Endodermal cell (in vitro differentiated cells): ENCODE measurements around the gene FAM83C. TPM values are rescaled to one million over a fixed set of nuclear protein-coding genes. Genes with fewer than 3 reads are reported as not detected.

ENCODE experiments used
- DNase-seq: peaks from one replicate; pipeline ENCODE4 v3.0.0-alpha.2; 2017
- H3K27ac ChIP-seq: 2 replicates; pipeline ENCODE4 v1.5.1; 2013; ENCODE audit warnings: mild to moderate bottlenecking, low read depth, low read length, moderate library complexity
- H3K27me3 ChIP-seq: 2 replicates; pipeline ENCODE4 v1.6.1; 2013; ENCODE audit warnings: mild to moderate bottlenecking, low read length, moderate library complexity; ENCODE audit not compliant: insufficient read depth, control insufficient read depth, poor library complexity, severe bottlenecking
- H3K36me3 ChIP-seq: 2 replicates; pipeline ENCODE4 v1.7.0; 2013; ENCODE audit warnings: mild to moderate bottlenecking, low read length, moderate library complexity; ENCODE audit not compliant: control insufficient read depth, insufficient read depth
- H3K4me1 ChIP-seq: one replicate; pipeline ENCODE4 v1.7.0; 2013; ENCODE audit warnings: low read length; ENCODE audit not compliant: control insufficient read depth, insufficient read depth
- H3K4me3 ChIP-seq: 2 replicates; pipeline ENCODE4 v1.5.1; 2013; ENCODE audit warnings: mild to moderate bottlenecking, low read length, moderate library complexity
- H3K9ac ChIP-seq: 2 replicates; pipeline ENCODE4 v1.6.1; 2013; ENCODE audit warnings: mild to moderate bottlenecking, low read length, moderate library complexity; ENCODE audit not compliant: poor library complexity, severe bottlenecking; ENCODE audit errors: extremely low read depth
- H3K9me3 ChIP-seq: 2 replicates; pipeline ENCODE4 v1.6.1; 2013; ENCODE audit warnings: mild to moderate bottlenecking, low read length, moderate library complexity; ENCODE audit not compliant: control insufficient read depth
- H3K27ac Mint-ChIP-seq: 2 replicates; pipeline ENCODE4 v1.8.0; 2020; ENCODE audit warnings: mixed read lengths
- H3K27me3 Mint-ChIP-seq: 2 replicates; pipeline ENCODE4 v1.8.0; 2021; ENCODE audit warnings: mild to moderate bottlenecking, mixed read lengths; ENCODE audit not compliant: insufficient read depth
- H3K36me3 Mint-ChIP-seq: 2 replicates; pipeline ENCODE4 v1.8.0; 2020; ENCODE audit warnings: low read depth, mixed read lengths
- H3K4me1 Mint-ChIP-seq: 2 replicates; pipeline ENCODE4 v1.8.0; 2020; ENCODE audit warnings: mixed read lengths
- H3K4me3 Mint-ChIP-seq: 2 replicates; pipeline ENCODE4 v1.8.0; 2020; ENCODE audit warnings: mild to moderate bottlenecking, moderate library complexity, mixed read lengths
- H3K9me3 Mint-ChIP-seq: 2 replicates; pipeline ENCODE4 v1.8.0; 2020; ENCODE audit warnings: mild to moderate bottlenecking, mixed read lengths
- CTCF ChIP-seq: fragments of 200-600 bp; sonication (generic); conservative IDR thresholded peaks from 2 replicates; pipeline ENCODE4 v1.5.0; 2021; ENCODE audit warnings: antibody characterized with exemption, mild to moderate bottlenecking
- WGBS, 2 experiments: methylation state at CpG; one replicate each; pipeline versions ENCODE4 v1.1.5 to v1.1.7; 2013; ENCODE audit warnings: missing lambda C conversion rate in 2 of 2, mixed read lengths in 1 of 2; ENCODE audit not compliant: insufficient coverage in 1 of 2, insufficient read length in 1 of 2; 5-methylcytosine and 5-hydroxymethylcytosine counted together
- total RNA-seq, 2 donors: library from RNA; stranded (reverse); fragmentation: NEBNext Ultra II Directional in 1 of 2; extraction: Animal tissue kit (Norgen Biotek cat#: 25700) in 1 of 2; gene quantifications; 2 replicates in 1 of 2; 3 replicates in 1 of 2; pipeline ENCODE4 v1.2.1, GENCODE V29; 2021

FAM83C gene
- total RNA-seq, 2 donors from 2014 or later: not detected

- H3K36me3 ChIP-seq: peaks cover 16% of the 10 kb centered on the region
- H3K27me3 ChIP-seq: no peaks in the 10 kb centered on the region
- peaks cover 16% of the 10 kb centered on the region for H3K36me3 Mint-ChIP-seq
- H3K4me1 Mint-ChIP-seq: peaks cover 1% of the 10 kb centered on the region
- no peak overlapping the region for H3K9ac ChIP-seq
- no peak overlapping the region for H3K27ac ChIP-seq
- no peak overlapping the region for H3K4me3 Mint-ChIP-seq
- H3K4me3 ChIP-seq: no peak overlapping the region
- TF ChIP-seq CTCF: no peak
- H3K27me3 Mint-ChIP-seq: no peaks in the 10 kb centered on the region
- peaks cover 27% of the 10 kb centered on the region for H3K9me3 Mint-ChIP-seq
- WGBS, 2 experiments: 75 to 89% methylated on average over 7 to 13 of the region's 13 CpGs
- no peaks in the 10 kb centered on the region for H3K4me1 ChIP-seq
- no peak overlapping the region for H3K27ac Mint-ChIP-seq
- H3K9me3 ChIP-seq: no peaks in the 10 kb centered on the region
- DNase-seq: peak; percentile 85
These were observed 18.6 kb downstream of the FAM83C start for GRCh38 chr20:35273449-35274171.

GRCh38 chr20:35271904-35272303 is 20.3 kb downstream of the FAM83C start:
- 88 to 91% methylated on average over 6 to 7 of the region's 7 CpGs for WGBS, 2 experiments
- H3K4me3 ChIP-seq: no peak overlapping the region

GRCh38 chr20:35271073-35271882 is 20.9 kb downstream of the FAM83C start:
- H3K27me3 Mint-ChIP-seq: no peaks in the 10 kb centered on the region
- H3K9me3 Mint-ChIP-seq: peaks cover 47% of the 10 kb centered on the region
- 91 to 95% methylated on average over 18 to 20 of the region's 20 CpGs for WGBS, 2 experiments
- H3K9ac ChIP-seq: no peak overlapping the region
- no peaks in the 10 kb centered on the region for H3K9me3 ChIP-seq
- DNase-seq: peak; percentile 62
- peaks cover 8% of the 10 kb centered on the region for H3K36me3 Mint-ChIP-seq
- no peak for TF ChIP-seq CTCF
- no peaks in the 10 kb centered on the region for H3K4me1 ChIP-seq
- peak overlapping the region; percentile 31 for H3K27ac Mint-ChIP-seq
- H3K27ac ChIP-seq: no peak overlapping the region
- no peak overlapping the region for H3K4me3 Mint-ChIP-seq
- H3K36me3 ChIP-seq: peaks cover 6% of the 10 kb centered on the region
- H3K27me3 ChIP-seq: no peaks in the 10 kb centered on the region
- H3K4me3 ChIP-seq: no peak overlapping the region
- H3K4me1 Mint-ChIP-seq: peaks cover 1% of the 10 kb centered on the region

More at GRCh38 chr20:35271904-35272303, 20.3 kb downstream of the FAM83C start:
- H3K36me3 ChIP-seq: peaks cover 10% of the 10 kb centered on the region
- no peak for TF ChIP-seq CTCF
- Mint-ChIP-seq H3K36me3 (peaks cover 11% of the 10 kb centered on the region), H3K27me3 (no peaks in the 10 kb centered on the region), H3K4me1 (peaks cover 1% of the 10 kb centered on the region), H3K9me3 (peaks cover 41% of the 10 kb centered on the region), H3K4me3 (no peak overlapping the region), H3K27ac (no peak overlapping the region)
- DNase-seq: no peak
- H3K9me3 ChIP-seq: no peaks in the 10 kb centered on the region
- no peaks in the 10 kb centered on the region for H3K27me3 ChIP-seq
- no peak overlapping the region for H3K27ac ChIP-seq
- H3K9ac ChIP-seq: no peak overlapping the region
- no peaks in the 10 kb centered on the region for H3K4me1 ChIP-seq
